OCI-M2 (cell line): ENCODE measurements around the gene ZNF497.
"Not testable (repeated sequence)": the region's sequence is repeated elsewhere in the genome, so short reads cannot be mapped to it uniquely, and the experiment has no call there.

Experiments
- DNase-seq: peaks from one replicate; lab custom pipeline; 2025; ENCODE audit not compliant: unreplicated experiment; lab: John Stamatoyannopoulos, UW

Gene ZNF497

GRCh38 chr19:58394821-58395219 lies 32.3 kb upstream of the ZNF497 start:
- DNase-seq = no peak

- no peak for DNase-seq
Observed at GRCh38 chr19:58393725-58394033, 31.1 kb upstream of the ZNF497 start.

GRCh38 chr19:58392945-58393724 lies 30.6 kb upstream of the ZNF497 start:
- no peak for DNase-seq

- no peak for DNase-seq
Observed at GRCh38 chr19:58388175-58388526, 25.6 kb upstream of the ZNF497 start.

- no peak for DNase-seq
Observed at GRCh38 chr19:58387338-58388174, 25.0 kb upstream of the ZNF497 start.

GRCh38 chr19:58386576-58387337 lies 24.2 kb upstream of the ZNF497 start, which contains the start of gene RPS5:
TSS of gene RPS5 (plus strand) at chr19:58387269. CDS start at chr19:58388138, 869 bp downstream.
- DNase-seq = peak; percentile 96

GRCh38 chr19:58385891-58386575 lies 23.5 kb upstream of the ZNF497 start:
- DNase-seq = no peak

GRCh38 chr19:58385313-58385890 lies 22.9 kb upstream of the ZNF497 start:
- no peak for DNase-seq

- DNase-seq = no peak
Observed at GRCh38 chr19:58382997-58383603, 20.5 kb upstream of the ZNF497 start.

- no peak for DNase-seq
Observed at GRCh38 chr19:58381460-58382212, 19.1 kb upstream of the ZNF497 start.

- peak; percentile 96 for DNase-seq
Observed at GRCh38 chr19:58380662-58381459, 18.3 kb upstream of the ZNF497 start, which contains the start of gene ZNF837. TSS of gene ZNF837 (minus strand) at chr19:58381030. CDS start at chr19:58369332, 11,698 bp downstream.

- no peak for DNase-seq
Observed at GRCh38 chr19:58380037-58380661, 17.6 kb upstream of the ZNF497 start.

GRCh38 chr19:58379246-58379645 lies 16.7 kb upstream of the ZNF497 start:
- no peak for DNase-seq

- DNase-seq = not testable (repeated sequence)
Observed at GRCh38 chr19:58376724-58377123, 14.2 kb upstream of the ZNF497 start.

GRCh38 chr19:58374200-58374599 lies 11.6 kb upstream of the ZNF497 start:
- DNase-seq = no peak

- no peak for DNase-seq
Observed at GRCh38 chr19:58372311-58373133, 10.0 kb upstream of the ZNF497 start.
